Erythroblast (primary cell): ENCODE results near the gene CDKAL1.

Experiments used
- GATA1 ChIP-seq: IDR thresholded peaks from 2 replicates; pipeline ENCODE4 v1.6.1; 2011; ENCODE audit warnings: low read depth, mild to moderate bottlenecking, control low read depth, low read length, moderate library complexity
- POLR2A ChIP-seq: IDR thresholded peaks from 2 replicates; pipeline ENCODE4 v1.6.1; 2011; ENCODE audit warnings: mild to moderate bottlenecking, low read length

DNA sequence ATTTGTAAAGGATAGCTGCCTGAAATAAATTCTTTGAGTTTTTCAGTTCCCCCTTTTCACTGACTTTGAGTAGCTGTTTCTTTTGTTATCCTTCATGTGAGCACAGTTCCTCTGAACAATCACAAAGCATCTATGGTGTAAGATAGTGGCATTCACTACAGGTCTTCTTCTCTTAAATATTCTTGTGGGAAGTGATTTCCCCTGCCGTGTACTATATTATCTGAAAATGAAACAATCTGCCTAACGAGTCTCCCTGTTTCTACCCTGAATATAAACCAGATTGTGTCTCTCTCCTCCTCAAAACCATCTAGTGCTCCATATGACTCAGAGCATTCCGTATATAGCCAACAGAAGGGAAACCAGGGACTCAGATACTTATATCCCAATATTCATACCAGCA lies 679.2 kb downstream of the CDKAL1 start:
- no peak for TF ChIP-seq POLR2A
- no peak for TF ChIP-seq GATA1
